G401 (cell line): ENCODE data around the gene TMPRSS6. TPM values are rescaled to one million over a fixed set of nuclear protein-coding genes. Genes with fewer than 3 reads are reported as not detected.

Experiments used
- DNase-seq: peaks from one replicate; pipeline ENCODE4 v3.0.0-alpha.2; 2015; ENCODE audit warnings: low spot score
- in situ Hi-C: cut with HindIII; loops from 2 replicates; pipeline ENCODE4 v1.10.0; 2016; ENCODE audit warnings: low sequenced_read_pairs, mixed read lengths
- total RNA-seq: library from RNA; depleted of rRNA; stranded (reverse); fragments of >200 nt; shearing (Covaris generic); gene quantifications from 2 replicates; pipeline ENCODE4 v1.2.3, GENCODE V29; 2014

The TMPRSS6 gene
- total RNA-seq, 1 experiment from 2014 or later = not detected

- DNase-seq = no peak
- in situ Hi-C loops = no loop called here
Observed at GRCh38 chr22:37121887-37122591, 12.5 kb upstream of the TMPRSS6 start.

GRCh38 chr22:37120569-37121340 lies 11.2 kb upstream of the TMPRSS6 start:
- in situ Hi-C loops = no loop called here

GRCh38 chr22:37119872-37120271 lies 10.4 kb upstream of the TMPRSS6 start:
- in situ Hi-C loops = no loop called here
- no peak for DNase-seq

More at GRCh38 chr22:37120569-37121340, 11.2 kb upstream of the TMPRSS6 start:
- no peak for DNase-seq

- in situ Hi-C loops = no loop called here
- DNase-seq = no peak
Observed at GRCh38 chr22:37118083-37118482, 8.6 kb upstream of the TMPRSS6 start.

GRCh38 chr22:37117092-37117491 lies 7.6 kb upstream of the TMPRSS6 start:
- in situ Hi-C loops = no loop called here

GRCh38 chr22:37115032-37115431 lies 5.5 kb upstream of the TMPRSS6 start:
- DNase-seq = no peak
- in situ Hi-C loops = no loop called here

More at GRCh38 chr22:37117092-37117491, 7.6 kb upstream of the TMPRSS6 start:
- DNase-seq = no peak

- in situ Hi-C loops = no loop called here
Observed at GRCh38 chr22:37113757-37114156, 4.2 kb upstream of the TMPRSS6 start.

GRCh38 chr22:37112084-37112728 lies 2.7 kb upstream of the TMPRSS6 start:
- in situ Hi-C loops = no loop called here
- DNase-seq = no peak

More at GRCh38 chr22:37113757-37114156, 4.2 kb upstream of the TMPRSS6 start:
- no peak for DNase-seq

GRCh38 chr22:37111156-37111717 lies 1.7 kb upstream of the TMPRSS6 start:
- DNase-seq = no peak
- in situ Hi-C loops = no loop called here

- DNase-seq = no peak
- in situ Hi-C loops = no loop called here
Observed at GRCh38 chr22:37107816-37108621, 1.5 kb downstream of the TMPRSS6 start.

- in situ Hi-C loops = no loop called here
- DNase-seq = no peak
Observed at GRCh38 chr22:37105990-37106389, 3.5 kb downstream of the TMPRSS6 start.

GRCh38 chr22:37105154-37105553 lies 4.4 kb downstream of the TMPRSS6 start:
- in situ Hi-C loops = no loop called here
- no peak for DNase-seq

GRCh38 chr22:37103656-37104452 lies 5.7 kb downstream of the TMPRSS6 start:
- DNase-seq = no peak
- in situ Hi-C loops = no loop called here

- in situ Hi-C loops = no loop called here
- DNase-seq = no peak
Observed at GRCh38 chr22:37103151-37103550, 6.4 kb downstream of the TMPRSS6 start.

GRCh38 chr22:37101311-37102066 lies 8.0 kb downstream of the TMPRSS6 start:
- in situ Hi-C loops = no loop called here

GRCh38 chr22:37100589-37101127 lies 8.9 kb downstream of the TMPRSS6 start:
- no peak for DNase-seq
- in situ Hi-C loops = no loop called here

More at GRCh38 chr22:37101311-37102066, 8.0 kb downstream of the TMPRSS6 start:
- no peak for DNase-seq

- in situ Hi-C loops = no loop called here
- DNase-seq = no peak
Observed at GRCh38 chr22:37098976-37099591, 10.4 kb downstream of the TMPRSS6 start.
